HG03378 (cell line): ENCODE measurements around the gene ANKRD30BL.
"Not testable (repeated sequence)": the region's sequence is repeated elsewhere in the genome, so short reads cannot be mapped to it uniquely, and the experiment has no call there.

ENCODE experiments used
- ATAC-seq: cut with Tn5 transposase; IDR thresholded peaks from one replicate; pipeline ENCODE4 v1.9.1; 2021; ENCODE audit warnings: mild to moderate bottlenecking, moderate library complexity; ENCODE audit not compliant: unreplicated experiment

Gene ANKRD30BL

GRCh38 chr2:132161161-132162124 lies at the start of gene ANKRD30BL:
Gene ANKRD30BL (minus strand): TSS chr2:132161952. CDS start chr2:132161705, 247 bp downstream.
- not testable (repeated sequence) for ATAC-seq

GRCh38 chr2:132202866-132203265 lies 41.1 kb upstream of the ANKRD30BL start:
- not testable (repeated sequence) for ATAC-seq

- not testable (repeated sequence) for ATAC-seq
These were observed 31.1 kb upstream of the ANKRD30BL start for GRCh38 chr2:132192854-132193253.

GRCh38 chr2:132167100-132167499 lies 5.3 kb upstream of the ANKRD30BL start:
- not testable (repeated sequence) for ATAC-seq

- not testable (repeated sequence) for ATAC-seq
These were observed 441 bp upstream of the ANKRD30BL start for GRCh38 chr2:132162125-132162660.

- ATAC-seq = not testable (repeated sequence)
These were observed 15.0 kb downstream of the ANKRD30BL start for GRCh38 chr2:132146774-132147173.
